Activated CD4-positive, CD25-positive, alpha-beta regulatory T cell treated with anti-CD3 and anti-CD28 coated beads, Interleukin-2, amount 50 U/mL, for 16 hours (primary cell): Measurements from ENCODE around the gene PLXNB1.

Source experiments
- DNase-seq: peaks from one replicate; pipeline ENCODE4 v3.0.0-alpha.2; 2020; ENCODE audit warnings: low read depth, low spot score

The PLXNB1 gene

GRCh38 chr3:48370333-48370713, 59.6 kb downstream of the PLXNB1 start:
- no peak for DNase-seq

- no peak for DNase-seq
Measured at GRCh38 chr3:48369693-48370332, 60.1 kb downstream of the PLXNB1 start.

GRCh38 chr3:48367201-48367600, 62.7 kb downstream of the PLXNB1 start:
- DNase-seq: no peak

GRCh38 chr3:48364840-48365239, 65.0 kb downstream of the PLXNB1 start:
- no peak for DNase-seq

GRCh38 chr3:48361928-48362327, 68.0 kb downstream of the PLXNB1 start:
- no peak for DNase-seq

GRCh38 chr3:48356419-48356818, 73.5 kb downstream of the PLXNB1 start:
- no peak for DNase-seq

- DNase-seq: no peak
Measured at GRCh38 chr3:48353987-48354386, 75.9 kb downstream of the PLXNB1 start.
